ENCODE data around the gene PRRX1. TPM values are rescaled to one million over a fixed set of nuclear protein-coding genes. Genes with fewer than 3 reads are reported as not detected.

PRRX1 gene
- total RNA-seq, 1 donor from 2014 or later = 0.26 TPM

DNA sequence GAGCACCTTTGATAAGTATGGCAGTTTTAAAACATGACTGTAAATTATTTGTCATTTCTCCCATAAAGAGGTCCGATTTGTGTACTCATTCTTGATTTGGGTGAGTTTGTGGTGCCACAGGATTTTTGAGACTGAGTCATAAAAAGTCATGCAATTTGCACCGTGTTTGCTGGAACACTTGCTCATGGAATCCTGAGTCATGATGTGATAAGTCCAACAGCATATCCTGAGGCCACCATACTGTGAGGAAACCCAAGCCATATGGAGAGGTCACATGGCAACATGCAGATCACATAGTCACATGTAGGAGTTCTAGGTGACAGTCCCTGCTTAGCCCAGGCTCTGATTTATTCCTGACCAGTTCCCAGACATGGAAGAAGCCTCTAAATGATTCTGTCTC, 40.8 kb upstream of the PRRX1 start:
- Histone ChIP-seq H3K4me3 (ENCODE audit: low read depth, low read length) (no peak overlapping the region), H3K36me3 (ENCODE audit: control insufficient read depth, insufficient read depth, low read length) (no peaks in the 10 kb centered on the region), H3K27me3 (ENCODE audit: control insufficient read depth, insufficient read depth, low read length) (no peaks in the 10 kb centered on the region)
- TF ChIP-seq, protein P1, sequence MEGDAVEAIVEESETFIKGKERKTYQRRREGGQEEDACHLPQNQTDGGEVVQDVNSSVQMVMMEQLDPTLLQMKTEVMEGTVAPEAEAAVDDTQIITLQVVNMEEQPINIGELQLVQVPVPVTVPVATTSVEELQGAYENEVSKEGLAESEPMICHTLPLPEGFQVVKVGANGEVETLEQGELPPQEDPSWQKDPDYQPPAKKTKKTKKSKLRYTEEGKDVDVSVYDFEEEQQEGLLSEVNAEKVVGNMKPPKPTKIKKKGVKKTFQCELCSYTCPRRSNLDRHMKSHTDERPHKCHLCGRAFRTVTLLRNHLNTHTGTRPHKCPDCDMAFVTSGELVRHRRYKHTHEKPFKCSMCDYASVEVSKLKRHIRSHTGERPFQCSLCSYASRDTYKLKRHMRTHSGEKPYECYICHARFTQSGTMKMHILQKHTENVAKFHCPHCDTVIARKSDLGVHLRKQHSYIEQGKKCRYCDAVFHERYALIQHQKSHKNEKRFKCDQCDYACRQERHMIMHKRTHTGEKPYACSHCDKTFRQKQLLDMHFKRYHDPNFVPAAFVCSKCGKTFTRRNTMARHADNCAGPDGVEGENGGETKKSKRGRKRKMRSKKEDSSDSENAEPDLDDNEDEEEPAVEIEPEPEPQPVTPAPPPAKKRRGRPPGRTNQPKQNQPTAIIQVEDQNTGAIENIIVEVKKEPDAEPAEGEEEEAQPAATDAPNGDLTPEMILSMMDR (IDR thresholded peaks at IDR 0.05; ENCODE audit: insufficient read depth, low read length, severe bottlenecking) = no peak
- DNase-seq (ENCODE audit: low read depth) (peak; percentile 98), FAIRE-seq (peak; percentile 18)

DNA sequence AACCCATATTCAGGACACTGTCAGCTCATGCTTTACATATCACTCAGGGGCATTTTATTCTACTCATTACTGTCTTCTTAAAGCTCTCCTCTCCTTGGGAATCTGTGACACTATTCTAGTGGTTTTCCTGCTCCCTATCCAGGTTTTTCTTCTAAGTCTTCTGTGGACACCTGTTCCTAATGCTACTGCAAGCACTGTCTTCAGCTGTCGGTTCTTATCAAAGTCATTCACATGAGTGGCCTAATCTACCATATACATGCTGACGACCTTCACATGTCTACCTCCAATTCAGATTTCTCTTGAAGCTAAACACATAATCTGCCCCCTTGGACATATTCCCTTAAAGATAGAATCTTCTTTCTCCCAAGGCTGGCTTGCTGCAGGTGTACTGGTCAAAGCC, 39.8 kb upstream of the PRRX1 start:
- Histone ChIP-seq H3K27me3 (ENCODE audit: control insufficient read depth, insufficient read depth, low read length) (no peaks in the 10 kb centered on the region), H3K36me3 (ENCODE audit: control insufficient read depth, insufficient read depth, low read length) (no peaks in the 10 kb centered on the region), H3K4me3 (ENCODE audit: low read depth, low read length) (no peak overlapping the region)
- no peak for DNase-seq (ENCODE audit: low read depth)
- no peak for FAIRE-seq
- TF ChIP-seq, protein P1 (IDR thresholded peaks at IDR 0.05; ENCODE audit: insufficient read depth, low read length, severe bottlenecking) = no peak

DNA sequence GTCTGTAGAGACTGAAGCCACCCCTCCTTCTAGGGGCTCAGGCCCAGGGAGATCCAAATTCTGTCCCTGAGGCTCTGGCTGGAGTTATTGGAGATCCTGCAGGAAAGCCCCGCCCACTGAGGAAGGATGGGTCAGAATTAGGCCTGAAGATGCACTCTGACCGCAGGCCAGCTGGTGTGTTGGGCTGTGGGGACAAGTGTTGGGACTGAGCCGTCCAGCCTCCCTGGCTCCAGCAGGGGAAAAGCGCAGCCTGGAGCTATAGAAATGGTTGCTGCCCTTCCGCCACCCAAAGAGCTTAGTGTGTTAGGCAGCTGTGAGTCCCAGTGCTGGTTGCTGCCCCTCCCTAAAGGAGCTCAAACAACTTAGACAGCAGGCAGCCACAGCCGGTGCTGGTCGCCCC, 33.0 kb upstream of the PRRX1 start:
- Histone ChIP-seq H3K4me3 (ENCODE audit: low read depth, low read length) (no peak overlapping the region), H3K36me3 (ENCODE audit: control insufficient read depth, insufficient read depth, low read length) (no peaks in the 10 kb centered on the region), H3K27me3 (ENCODE audit: control insufficient read depth, insufficient read depth, low read length) (no peaks in the 10 kb centered on the region)
- TF ChIP-seq, protein P1 (IDR thresholded peaks at IDR 0.05; ENCODE audit: insufficient read depth, low read length, severe bottlenecking) = no peak
- no peak for DNase-seq (ENCODE audit: low read depth)
- FAIRE-seq = no peak

DNA sequence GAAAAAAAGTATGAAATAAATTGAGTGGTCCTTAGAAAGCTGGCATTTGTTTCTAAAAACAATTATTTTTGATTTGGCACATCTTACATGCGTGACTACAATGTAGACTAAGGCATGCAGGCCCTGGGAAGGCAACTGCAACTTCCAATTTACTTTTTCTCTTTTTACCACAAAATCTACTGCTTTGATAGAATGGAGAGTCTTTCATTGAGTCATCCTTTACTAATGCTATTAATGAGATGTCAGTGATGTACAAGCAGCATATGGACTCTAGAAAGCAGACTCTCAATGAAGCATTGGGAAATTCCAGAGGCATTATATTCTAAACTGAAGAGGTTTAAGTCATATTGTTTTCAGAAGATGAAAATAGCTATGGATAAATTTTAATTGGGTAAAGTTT, 29.6 kb upstream of the PRRX1 start:
- DNase-seq (ENCODE audit: low read depth) (peak; percentile 13), FAIRE-seq (no peak)
- H3K27me3 ChIP-seq (ENCODE audit: control insufficient read depth, insufficient read depth, low read length) = no peaks in the 10 kb centered on the region
- no peaks in the 10 kb centered on the region for H3K36me3 ChIP-seq (ENCODE audit: control insufficient read depth, insufficient read depth, low read length)
- TF ChIP-seq, protein P1 (IDR thresholded peaks at IDR 0.05; ENCODE audit: insufficient read depth, low read length, severe bottlenecking) = no peak
- H3K4me3 ChIP-seq (ENCODE audit: low read depth, low read length) = no peak overlapping the region

DNA sequence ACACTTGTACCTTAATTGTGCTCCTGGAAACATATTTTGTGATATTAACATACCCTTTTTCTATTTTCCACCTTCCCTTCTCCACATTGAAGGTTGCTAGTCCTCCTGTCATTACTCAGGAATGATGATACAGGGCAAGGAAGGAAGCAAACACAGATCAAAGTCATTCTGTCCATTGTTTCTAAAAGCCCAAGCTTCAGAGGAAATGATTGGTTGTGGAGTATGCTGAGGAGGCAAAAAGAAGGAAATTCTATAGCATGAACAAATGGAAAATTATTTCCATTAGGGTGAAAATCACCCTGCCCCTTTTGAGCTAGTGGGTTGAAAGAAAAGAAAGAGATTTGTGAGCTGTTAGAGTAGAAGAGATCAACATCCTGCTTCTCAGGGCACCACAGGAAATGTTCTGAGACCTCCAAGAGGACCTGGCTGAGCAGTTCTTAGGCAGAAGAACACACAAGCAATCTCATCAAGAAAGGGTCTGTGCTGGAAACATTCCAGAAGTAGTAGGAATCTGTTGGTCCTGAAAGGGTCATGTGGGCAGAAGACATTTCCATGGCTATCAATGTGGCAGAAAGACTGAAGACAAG, 29.0 kb upstream of the PRRX1 start:
- H3K36me3 ChIP-seq (ENCODE audit: control insufficient read depth, insufficient read depth, low read length) = no peaks in the 10 kb centered on the region
- TF ChIP-seq, protein P1 (IDR thresholded peaks at IDR 0.05; ENCODE audit: insufficient read depth, low read length, severe bottlenecking) = no peak
- DNase-seq (ENCODE audit: low read depth) = peak; percentile 38
- FAIRE-seq = no peak
- H3K4me3 ChIP-seq (ENCODE audit: low read depth, low read length) = no peak overlapping the region
- no peaks in the 10 kb centered on the region for H3K27me3 ChIP-seq (ENCODE audit: control insufficient read depth, insufficient read depth, low read length)

DNA sequence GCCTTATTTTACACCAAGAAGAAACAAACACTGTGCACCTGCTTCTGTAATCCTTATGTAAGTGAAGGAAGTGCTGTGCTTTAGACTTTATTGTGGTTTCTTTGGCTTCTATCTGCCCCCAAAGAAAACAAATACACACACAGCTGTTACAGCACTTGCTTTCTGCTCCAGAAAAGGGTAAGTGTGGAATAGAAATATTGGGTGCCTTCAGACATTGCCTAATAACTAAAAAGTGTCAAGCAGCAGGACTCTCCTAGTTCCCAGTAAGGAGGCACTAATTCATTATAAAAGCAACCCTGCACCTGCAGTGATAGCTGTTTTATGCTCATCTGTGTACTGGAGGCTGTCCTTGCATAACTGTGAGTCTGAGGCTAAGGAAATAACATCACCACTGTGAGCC, 23.4 kb upstream of the PRRX1 start:
- DNase-seq (ENCODE audit: low read depth) = no peak
- TF ChIP-seq, protein P1 (IDR thresholded peaks at IDR 0.05; ENCODE audit: insufficient read depth, low read length, severe bottlenecking) = no peak

More for the DNA sequence above, 23.4 kb upstream of the PRRX1 start:
- no peak for FAIRE-seq
- Histone ChIP-seq H3K4me3 (ENCODE audit: low read depth, low read length) (no peak overlapping the region), H3K36me3 (ENCODE audit: control insufficient read depth, insufficient read depth, low read length) (no peaks in the 10 kb centered on the region), H3K27me3 (ENCODE audit: control insufficient read depth, insufficient read depth, low read length) (no peaks in the 10 kb centered on the region)

Data from bronchial epithelial cell (primary cell).